HepG2 (cell line): ENCODE data around the gene PASD1. TPM values are rescaled to one million over a fixed set of nuclear protein-coding genes. Genes with fewer than 3 reads are reported as not detected.

ENCODE experiments used
- ATAC-seq: fragments of 200-7000 bp; cut with Tn5 transposase; 3 replicates; pipeline ENCODE4 v1.9.1; 2020; ENCODE audit warnings: mild to moderate bottlenecking, moderate library complexity
- BruUV-seq: library from RNA; stranded (reverse); fragments of 400-500 nt; replicated peaks from 2 replicates; lab custom pipeline; 2021; lab: Mats Ljungman, UMichigan
- CTCF ChIA-PET: fragments of 300-600 bp; formaldehyde crosslinking; extraction: SDS; loops from one replicate; lab custom pipeline; 2021; ENCODE audit warnings: low total read pairs, inconsistent platforms, low intra/inter-chr PET ratio; lab: Yijun Ruan, JAX
- POLR2A ChIA-PET: fragments of 350-600 bp; sonication (Branson Sonifier 250); formaldehyde crosslinking; loops from one replicate; lab custom pipeline; 2020; ENCODE audit warnings: antibody characterized with exemption, inconsistent platforms; lab: Yijun Ruan, JAX
- DNase-seq: peaks from one replicate; pipeline ENCODE4 v3.0.0-alpha.2; 2015; ENCODE audit warnings: low spot score
- FAIRE-seq: peaks from 3 replicates; lab custom pipeline; 2011; peaks lifted over from hg19 to GRCh38; lab: Jason Lieb, UNC
- H2AFZ ChIP-seq: one replicate; pipeline ENCODE4 v1.6.1; 2011; ENCODE audit warnings: low read length, inconsistent platforms
- H3K27ac ChIP-seq: fragments of 300-600 bp; 3 replicates; pipeline ENCODE4 v1.8.0; 2011; ENCODE audit warnings: mixed run types, mild to moderate bottlenecking, mixed read lengths, low read length, inconsistent platforms; ENCODE audit not compliant: insufficient read depth; ENCODE audit errors: extremely low read length
- H3K27me3 ChIP-seq, 2 experiments: fragments of 200-600 bp in 1 of 2; 2 replicates in 1 of 2; 3 replicates in 1 of 2; pipeline versions ENCODE4 v1.6.0 to v1.8.0; 2011; ENCODE audit warnings: low read length in 2 of 2, mild to moderate bottlenecking in 2 of 2, moderate library complexity in 2 of 2, inconsistent platforms in 1 of 2; ENCODE audit not compliant: insufficient read depth in 2 of 2, control insufficient read depth in 1 of 2
- H3K36me3 ChIP-seq, 2 experiments: fragments of 200-600 bp in 1 of 2; replicated peaks in 1 of 2; 2 replicates in 1 of 2; 3 replicates in 1 of 2; pipeline versions ENCODE4 v1.5.1 to v1.8.0; 2011; ENCODE audit warnings: low read length in 2 of 2, inconsistent platforms in 1 of 2; ENCODE audit not compliant: insufficient read depth in 2 of 2, control insufficient read depth in 1 of 2
- H3K4me1 ChIP-seq: 2 replicates; pipeline ENCODE4 v1.5.1; 2012; ENCODE audit warnings: low read length, inconsistent platforms; ENCODE audit not compliant: insufficient read depth
- H3K4me2 ChIP-seq: 2 replicates; pipeline ENCODE4 v1.6.0; 2011; ENCODE audit warnings: low read depth, low read length, inconsistent platforms
- H3K4me3 ChIP-seq, 3 experiments: fragments of 200-600 bp in 1 of 3; sonication (generic), shearing (Covaris generic) in 1 of 3; replicated peaks in 1 of 3; 2 replicates each; pipeline ENCODE4 v1.5.1; 2011 to 2016; ENCODE audit warnings: low read length in 3 of 3, inconsistent platforms in 2 of 3, low read depth in 2 of 3, mild to moderate bottlenecking in 2 of 3, control low read depth in 1 of 3, mixed read lengths in 1 of 3; ENCODE audit not compliant: insufficient read depth in 1 of 3
- H3K79me2 ChIP-seq: one replicate; pipeline ENCODE4 v1.6.1; 2011; ENCODE audit warnings: low read length, inconsistent platforms; ENCODE audit not compliant: insufficient read depth
- H3K9ac ChIP-seq: 2 replicates; pipeline ENCODE4 v1.6.0; 2011; ENCODE audit warnings: mild to moderate bottlenecking, low read depth, low read length, inconsistent platforms; ENCODE audit not compliant: insufficient read depth
- H3K9me3 ChIP-seq: 2 replicates; pipeline ENCODE4 v1.5.1; 2012; ENCODE audit warnings: mild to moderate bottlenecking, low read length
- H4K20me1 ChIP-seq: 2 replicates; pipeline ENCODE4 v1.6.0; 2011; ENCODE audit warnings: inconsistent platforms, mild to moderate bottlenecking, low read length, moderate library complexity; ENCODE audit not compliant: insufficient read depth
- BCL6 ChIP-seq: IDR thresholded peaks from 2 replicates; pipeline ENCODE4 v1.6.1; 2016; ENCODE audit warnings: missing genetic modification reagents, missing compliant biosample characterization
- CCAR2 ChIP-seq: fragments of 200-400 bp; formaldehyde crosslinking; optimal IDR thresholded peaks from 2 replicates; pipeline ENCODE3; 2018; ENCODE audit warnings: low read depth, mild to moderate bottlenecking, low read length, moderate library complexity
- FOSL1 ChIP-seq: sonication (generic); formaldehyde crosslinking; IDR thresholded peaks from 2 replicates; pipeline ENCODE4 v1.9.0; 2021; ENCODE audit warnings: missing genetic modification reagents, borderline replicate concordance
- HMG20A ChIP-seq: IDR thresholded peaks from 2 replicates; pipeline ENCODE4 v1.6.1; 2016; ENCODE audit warnings: borderline replicate concordance
- MXI1 ChIP-seq: IDR thresholded peaks from 3 replicates; pipeline ENCODE4 v1.6.1; 2012; ENCODE audit warnings: low read depth, low read length, inconsistent platforms, borderline replicate concordance
- NFKBIZ ChIP-seq: IDR thresholded peaks from 2 replicates; pipeline ENCODE4 v1.6.1; 2018; ENCODE audit warnings: missing genetic modification reagents, missing compliant biosample characterization
- PHF20 ChIP-seq: sonication (generic); formaldehyde crosslinking; IDR thresholded peaks from 2 replicates; pipeline ENCODE4 v1.5.0; 2020; ENCODE audit warnings: mild to moderate bottlenecking, missing genetic modification reagents
- RFX1 ChIP-seq: fragments of 450-650 bp; IDR thresholded peaks from 2 replicates; pipeline ENCODE4 v1.6.1; 2017
- SMAD3 ChIP-seq: sonication (generic); formaldehyde crosslinking; IDR thresholded peaks from 2 replicates; pipeline ENCODE4 v1.4.0; 2020; ENCODE audit warnings: missing genetic modification reagents
- SNRNP70 ChIP-seq: fragments of 200-400 bp; formaldehyde crosslinking; IDR thresholded peaks from 2 replicates; pipeline ENCODE4 v1.6.1; 2017; ENCODE audit warnings: mild to moderate bottlenecking, low read depth, low read length, moderate library complexity
- TAF15 ChIP-seq: fragments of 200-400 bp; formaldehyde crosslinking; IDR thresholded peaks from one replicate; pipeline ENCODE4 v1.6.1; 2018; ENCODE audit warnings: mild to moderate bottlenecking, low read depth, low read length; ENCODE audit not compliant: poor library complexity, severe bottlenecking
- ZNF10 ChIP-seq: sonication (generic); formaldehyde crosslinking; IDR thresholded peaks from 2 replicates; pipeline ENCODE4 v1.4.0; 2020; ENCODE audit warnings: mild to moderate bottlenecking, low read depth, missing genetic modification reagents, borderline replicate concordance
- ZNF326 ChIP-seq: sonication (generic); formaldehyde crosslinking; IDR thresholded peaks from 2 replicates; pipeline ENCODE4 v1.4.0; 2020; ENCODE audit warnings: missing genetic modification reagents, borderline replicate concordance
- ZNF543 ChIP-seq: sonication (generic); formaldehyde crosslinking; IDR thresholded peaks from 2 replicates; pipeline ENCODE4 v1.4.0; 2020; ENCODE audit warnings: mild to moderate bottlenecking, missing genetic modification reagents
- ZNF605 ChIP-seq: sonication (generic); formaldehyde crosslinking; IDR thresholded peaks from 2 replicates; pipeline ENCODE4 v1.8.0; 2022; ENCODE audit warnings: mild to moderate bottlenecking, missing genetic modification reagents
- ZNF782 ChIP-seq: sonication (generic); formaldehyde crosslinking; IDR thresholded peaks from 2 replicates; pipeline ENCODE4 v1.4.0; 2020; ENCODE audit warnings: missing genetic modification reagents, mild to moderate bottlenecking, borderline replicate concordance
- ZSCAN25 ChIP-seq: sonication (generic); formaldehyde crosslinking; IDR thresholded peaks from 2 replicates; pipeline ENCODE4 v1.8.0; 2022; ENCODE audit warnings: mild to moderate bottlenecking, missing genetic modification reagents
- WGBS: methylation state at CpG from one replicate; pipeline ENCODE4 v1.1.6; 2017; ENCODE audit warnings: low lambda C conversion rate; 5-methylcytosine and 5-hydroxymethylcytosine counted together
- in situ Hi-C: cut with HindIII; loops from 2 replicates; pipeline ENCODE4 v1.10.0; 2017; ENCODE audit warnings: low pct_unique_long_range_greater_than_20kb; ENCODE audit not compliant: extremely low pct_ligation_motif_present
- intact Hi-C: fragments of 100-400 bp; cut with micrococcal nuclease; formaldehyde crosslinking; loops from one replicate; pipeline ENCODE4 v1.10.0; 2022; ENCODE audit not compliant: unreplicated experiment
- polyA plus RNA-seq, 8 experiments: library from polyadenylated mRNA; depleted of rRNA in 3 of 8; stranded (reverse) in 7 of 8; unstranded in 1 of 8; fragments of >200 nt; fragmentation: Illumina TruSeq in 4 of 8; extraction: Trizol in 4 of 8; gene quantifications; 2 replicates each; pipeline versions ENCODE4 v1.2.1 to v1.2.3, GENCODE V29; 2011 to 2016; ENCODE audit warnings: low read depth in 4 of 8, missing spikeins in 1 of 8, mixed read lengths in 1 of 8; ENCODE audit not compliant: insufficient read depth in 1 of 8
- total RNA-seq, 5 experiments: library from RNA; depleted of rRNA; stranded (reverse); fragments of >200 nt; fragmentation: Illumina TruSeq; extraction: Trizol; gene quantifications; 2 replicates each; pipeline ENCODE4 v1.2.3, GENCODE V29; 2016; ENCODE audit warnings: low read depth in 1 of 5

The PASD1 gene
- total and polyA plus RNA-seq, 2 of the 13 experiments (the other 11 are each of a cell fraction or from before 2014, with no cell fraction given): not detected

GRCh38 chrX:151697522-151697921 lies 134.0 kb downstream of the PASD1 start:
- intact Hi-C loops (no loop called here), in situ Hi-C loops (loop anchor here (25.0 kb wide), 1 partner anchor 185 kb away; no protein-coding TSS in a partner anchor)
- Histone ChIP-seq H3K27ac (no peak overlapping the region), H3K4me1 (no peaks in the 10 kb centered on the region), H4K20me1 (no peaks in the 10 kb centered on the region), H3K9me3 (no peaks in the 10 kb centered on the region), H3K79me2 (no peaks in the 10 kb centered on the region), H3K36me3 (no peaks in the 10 kb centered on the region), H2AFZ (no peak overlapping the region), H3K27me3 (no peaks in the 10 kb centered on the region), H3K4me3 (no peak overlapping the region)
- DNase-seq: no peak
- ATAC-seq: no peak
- BruUV-seq: no TSS peak
- CTCF ChIA-PET: no interaction called here
- POLR2A ChIA-PET: no interaction called here
- TF ChIP-seq SMAD3 (CRISPR knock-in tag) (no peak), BCL6 (CRISPR knock-in tag) (no peak), RFX1 (no peak), CCAR2 (no peak), ZSCAN25 (CRISPR knock-in tag) (no peak), ZNF326 (CRISPR knock-in tag) (no peak), HMG20A (CRISPR knock-in tag) (no peak), ZNF605 (CRISPR knock-in tag) (no peak), FOSL1 (no peak), PHF20 (CRISPR knock-in tag) (no peak), SNRNP70 (no peak), ZNF10 (CRISPR knock-in tag) (no peak), MXI1 (no peak), ZNF543 (CRISPR knock-in tag) (no peak), ZNF782 (CRISPR knock-in tag) (no peak), TAF15 (no peak), NFKBIZ (CRISPR knock-in tag) (no peak)
- TF ChIP-seq, all 625 proteins: peak for 0
- H3K4me2 ChIP-seq: no peak overlapping the region
- H3K9ac ChIP-seq: no peak overlapping the region
- FAIRE-seq: no peak
- 28% methylated on average over 3 of the region's 4 CpGs for WGBS
